ENCODE data around the gene PLPPR1. TPM values are rescaled to one million over a fixed set of nuclear protein-coding genes. Genes with fewer than 3 reads are reported as not detected.

The PLPPR1 gene
- total RNA-seq, 4 donors from 2014 or later, result 0.41 TPM; not detected in 3

DNA sequence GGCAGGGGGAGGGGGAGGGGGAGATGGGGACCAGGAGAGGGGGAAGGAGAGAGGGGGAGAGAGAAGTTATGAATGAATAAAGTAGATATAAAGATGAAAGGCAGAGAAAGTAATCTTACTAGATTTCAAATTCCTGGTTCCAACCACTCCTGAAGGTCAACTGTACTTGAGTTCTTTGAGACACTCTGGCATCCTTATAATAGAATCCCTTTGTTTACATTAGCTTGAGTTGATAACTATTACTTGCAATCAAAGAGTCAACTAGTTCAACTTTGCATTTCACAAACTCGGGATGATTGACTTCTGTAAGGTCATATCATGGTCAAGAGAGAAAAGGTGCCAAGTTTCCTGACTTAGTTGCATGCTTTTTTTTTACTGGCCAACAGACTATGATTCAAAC lies 314.1 kb downstream of the PLPPR1 start:
- Histone ChIP-seq H3K27ac (no peak overlapping the region), H3K36me3 (no peaks in the 10 kb centered on the region), H3K9me3 (no peaks in the 10 kb centered on the region), H3K4me3 (no peak overlapping the region), H3K27me3 (no peaks in the 10 kb centered on the region), H3K4me1 (no peaks in the 10 kb centered on the region)
- intact Hi-C loops (cut with DNase I; ENCODE audit: low total_unique reads), result no loop called here
- no peak for DNase-seq
- TF ChIP-seq POLR2A (IDR thresholded peaks at IDR 0.05), result no peak
- TF ChIP-seq CTCF (IDR thresholded peaks at IDR 0.05), result no peak

DNA sequence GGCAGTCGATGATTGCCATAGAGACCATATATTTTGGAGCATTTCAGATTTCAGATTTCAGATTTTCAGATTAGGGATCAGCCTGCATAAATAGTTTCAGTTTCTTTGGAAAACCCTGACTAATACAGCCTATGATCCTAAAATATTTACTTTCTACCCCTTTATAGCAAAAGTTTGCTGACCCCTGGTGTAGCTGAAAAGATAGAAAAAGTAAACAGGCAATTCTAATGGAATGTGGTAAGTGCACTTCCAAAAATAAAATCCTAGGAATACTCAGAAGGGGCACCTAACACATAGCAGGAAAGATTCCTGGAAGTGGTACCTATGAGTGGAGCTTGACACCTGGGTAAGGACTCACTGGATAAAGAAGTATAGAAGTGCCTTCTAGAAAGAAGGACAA lies 321.8 kb downstream of the PLPPR1 start:
- DNase-seq, result no peak
- Histone ChIP-seq H3K4me1 (no peaks in the 10 kb centered on the region), H3K27ac (no peak overlapping the region), H3K9me3 (no peaks in the 10 kb centered on the region), H3K36me3 (no peaks in the 10 kb centered on the region), H3K27me3 (no peaks in the 10 kb centered on the region), H3K4me3 (no peak overlapping the region)
- intact Hi-C loops (cut with DNase I; ENCODE audit: low total_unique reads), result no loop called here
- TF ChIP-seq POLR2A (IDR thresholded peaks at IDR 0.05), result no peak
- no peak for TF ChIP-seq CTCF (IDR thresholded peaks at IDR 0.05)

DNA sequence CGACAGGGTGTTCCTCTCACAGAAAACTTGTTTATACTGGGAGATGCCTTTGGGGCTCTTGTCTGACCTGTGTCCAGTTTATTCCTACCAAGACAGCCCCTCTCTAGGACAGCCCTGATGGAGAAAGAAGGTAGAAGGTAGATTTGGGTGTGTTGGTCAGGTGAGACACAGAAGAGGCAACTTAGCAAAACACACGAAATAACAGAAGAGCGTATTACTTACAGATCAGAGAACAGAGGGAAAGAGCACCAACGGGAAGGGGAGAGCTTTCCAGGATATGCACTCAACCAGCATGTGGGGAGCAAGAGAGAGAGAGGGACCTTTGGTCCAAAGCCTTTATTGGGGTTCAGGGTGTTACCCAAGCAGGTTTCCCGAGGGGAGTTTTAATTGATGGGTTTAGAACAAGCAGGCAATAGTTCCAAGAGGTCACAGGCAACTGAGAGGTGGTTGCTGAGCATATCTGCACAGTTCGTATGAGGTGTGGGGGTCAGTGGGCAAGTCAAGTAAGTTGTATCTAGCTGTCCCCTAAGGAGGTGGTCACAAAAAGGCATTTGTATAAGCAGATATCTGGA lies 324.5 kb downstream of the PLPPR1 start:
- H3K9me3 ChIP-seq, result no peaks in the 10 kb centered on the region
- H3K27ac ChIP-seq, result no peak overlapping the region
- no peaks in the 10 kb centered on the region for H3K36me3 ChIP-seq
- TF ChIP-seq POLR2A (IDR thresholded peaks at IDR 0.05), result no peak
- TF ChIP-seq CTCF (IDR thresholded peaks at IDR 0.05), result no peak
- H3K4me1 ChIP-seq, result no peaks in the 10 kb centered on the region
- intact Hi-C loops (cut with DNase I; ENCODE audit: low total_unique reads), result no loop called here
- no peak overlapping the region for H3K4me3 ChIP-seq
- no peaks in the 10 kb centered on the region for H3K27me3 ChIP-seq
- DNase-seq, result no peak

GRCh38 chr9:101353683-101354082 lies 325.2 kb downstream of the PLPPR1 start:
- no peak overlapping the region for H3K27ac ChIP-seq
- H3K4me1 ChIP-seq, result no peaks in the 10 kb centered on the region
- no peaks in the 10 kb centered on the region for H3K36me3 ChIP-seq
- TF ChIP-seq CTCF (IDR thresholded peaks at IDR 0.05) (no peak), POLR2A (IDR thresholded peaks at IDR 0.05) (no peak)
- H3K9me3 ChIP-seq, result no peaks in the 10 kb centered on the region
- intact Hi-C loops (cut with DNase I; ENCODE audit: low total_unique reads), result no loop called here
- no peaks in the 10 kb centered on the region for H3K27me3 ChIP-seq
- no peak for DNase-seq
- no peak overlapping the region for H3K4me3 ChIP-seq

DNA sequence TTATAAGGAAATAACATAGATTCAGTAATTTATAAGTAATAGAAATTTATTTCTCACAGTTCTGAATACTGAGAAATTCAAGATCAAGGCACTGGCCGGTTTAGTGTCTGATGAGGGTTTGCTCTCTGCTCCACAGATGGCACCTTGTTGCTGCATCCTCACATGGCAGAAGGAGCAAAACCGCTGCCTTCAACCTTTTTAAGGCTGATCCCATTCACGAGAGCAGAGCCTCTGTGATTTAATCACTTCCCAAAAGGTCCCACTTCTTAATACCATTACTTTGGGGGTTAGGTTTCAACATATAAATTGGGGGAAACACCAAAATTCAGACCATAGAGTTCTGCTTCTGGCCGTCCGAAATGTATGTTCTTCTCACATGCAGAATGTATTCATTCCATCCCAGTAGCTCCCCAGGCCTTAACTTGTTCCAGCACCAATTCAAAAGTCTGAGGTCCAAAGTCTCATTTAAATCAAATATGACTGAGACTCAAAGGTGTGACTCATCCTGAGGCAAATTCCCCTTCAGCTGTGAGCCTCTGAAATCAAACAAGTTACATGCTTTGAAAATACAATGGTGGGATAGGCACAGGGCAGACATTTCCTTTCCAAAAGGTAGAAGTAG lies 325.7 kb downstream of the PLPPR1 start:
- H3K27ac ChIP-seq, result no peak overlapping the region
- no peak for TF ChIP-seq POLR2A (IDR thresholded peaks at IDR 0.05)
- no peak for TF ChIP-seq CTCF (IDR thresholded peaks at IDR 0.05)
- H3K27me3 ChIP-seq, result no peaks in the 10 kb centered on the region
- intact Hi-C loops (cut with DNase I; ENCODE audit: low total_unique reads), result no loop called here
- H3K9me3 ChIP-seq, result no peaks in the 10 kb centered on the region
- no peaks in the 10 kb centered on the region for H3K36me3 ChIP-seq
- no peak overlapping the region for H3K4me3 ChIP-seq
- no peaks in the 10 kb centered on the region for H3K4me1 ChIP-seq
- DNase-seq, result no peak
